HG03039 (cell line): Measurements from ENCODE around the gene CLEC2B.
"Not testable (repeated sequence)": the region's sequence is repeated elsewhere in the genome, so short reads cannot be mapped to it uniquely, and the experiment has no call there.

Experiments used
- ATAC-seq: cut with Tn5 transposase; IDR thresholded peaks from one replicate; pipeline ENCODE4 v1.9.1; 2021; ENCODE audit warnings: mild to moderate bottlenecking, moderate library complexity; ENCODE audit not compliant: unreplicated experiment

Gene CLEC2B

GRCh38 chr12:9869307-9870161 is at the start of gene CLEC2B:
Gene CLEC2B (minus strand): TSS chr12:9869354.
- no peak for ATAC-seq

GRCh38 chr12:9911708-9912107 is 42.6 kb upstream of the CLEC2B start:
- ATAC-seq, result no peak

GRCh38 chr12:9910716-9911421 is 41.7 kb upstream of the CLEC2B start:
- ATAC-seq, result no peak

- no peak for ATAC-seq
Measured at GRCh38 chr12:9909724-9910123, 40.6 kb upstream of the CLEC2B start.

- no peak for ATAC-seq
Measured at GRCh38 chr12:9908350-9908749, 39.2 kb upstream of the CLEC2B start.

GRCh38 chr12:9907769-9908168 is 38.6 kb upstream of the CLEC2B start:
- ATAC-seq, result no peak

GRCh38 chr12:9906873-9907272 is 37.7 kb upstream of the CLEC2B start:
- ATAC-seq, result no peak

GRCh38 chr12:9902539-9903228 is 33.5 kb upstream of the CLEC2B start:
- no peak for ATAC-seq

- ATAC-seq, result no peak
Measured at GRCh38 chr12:9900930-9901329, 31.8 kb upstream of the CLEC2B start.

GRCh38 chr12:9899209-9899608 is 30.1 kb upstream of the CLEC2B start:
- no peak for ATAC-seq

- ATAC-seq, result no peak
Measured at GRCh38 chr12:9897535-9897934, 28.4 kb upstream of the CLEC2B start.

GRCh38 chr12:9895215-9895971 is 26.2 kb upstream of the CLEC2B start:
- no peak for ATAC-seq

- ATAC-seq, result no peak
Measured at GRCh38 chr12:9888665-9889273, 19.6 kb upstream of the CLEC2B start.

GRCh38 chr12:9883175-9883574 is 14.0 kb upstream of the CLEC2B start:
- no peak for ATAC-seq

GRCh38 chr12:9881988-9882387 is 12.8 kb upstream of the CLEC2B start:
- no peak for ATAC-seq

GRCh38 chr12:9881246-9881645 is 12.1 kb upstream of the CLEC2B start, which contains the start of gene KLRF2:
Gene KLRF2 (plus strand): TSS chr12:9881489. CDS start chr12:9881596, 107 bp downstream.
- no peak for ATAC-seq

GRCh38 chr12:9880532-9881078 is 11.5 kb upstream of the CLEC2B start:
- no peak for ATAC-seq

- not testable (repeated sequence) for ATAC-seq
Measured at GRCh38 chr12:9876120-9876519, 7.0 kb upstream of the CLEC2B start.

GRCh38 chr12:9872742-9873141 is 3.6 kb upstream of the CLEC2B start:
- ATAC-seq, result no peak

GRCh38 chr12:9872162-9872561 is 3.0 kb upstream of the CLEC2B start:
- ATAC-seq, result no peak
